ENCODE data around the gene CEP290. TPM values are rescaled to one million over a fixed set of nuclear protein-coding genes. Genes with fewer than 3 reads are reported as not detected.

The CEP290 gene
- total RNA-seq, 1 experiment from 2014 or later = 12.8 TPM

GRCh38 chr12:88111074-88111652, 30.7 kb downstream of the CEP290 start:
- no peaks in the 10 kb centered on the region for H3K9me3 ChIP-seq (ENCODE audit: control insufficient read depth, low read depth, low read length)
- Mint-ChIP-seq H3K36me3 (ENCODE audit: insufficient read depth in 1 of 3, low read depth in 3 of 3) (peaks cover 0 to 16% (median 14%) of the 10 kb centered on the region in 3 experiments; a peak in 4 of 7 replicates), H3K4me3 (no peak overlapping the region), H3K27ac (peak overlapping the region in 1 of 3 experiments; percentile 14; a peak in 1 of 7 replicates), H3K27me3 (ENCODE audit: low read depth) (no peaks in the 10 kb centered on the region), H3K4me1 (no peaks in the 10 kb centered on the region), H3K9me3 (no peaks in the 10 kb centered on the region)
- H3K79me2 ChIP-seq (ENCODE audit: insufficient read depth, low read length) = no peaks in the 10 kb centered on the region
- H3K4me2 ChIP-seq (ENCODE audit: insufficient read depth, insufficient read length, low read length) = no peak overlapping the region
- H2BK20ac ChIP-seq (ENCODE audit: low read depth, low read length, poor library complexity, severe bottlenecking) = no peak overlapping the region
- H3K23ac ChIP-seq (ENCODE audit: insufficient read length, low read depth, low read length) = no peak overlapping the region
- H3K14ac ChIP-seq (ENCODE audit: insufficient read depth, low read length) = no peak overlapping the region
- no peak overlapping the region for H3K18ac ChIP-seq (ENCODE audit: insufficient read length, low read depth, low read length)
- H2BK120ac ChIP-seq (ENCODE audit: low read depth, low read length, poor library complexity, severe bottlenecking) = no peak overlapping the region
- H2AK5ac ChIP-seq (ENCODE audit: insufficient read length, low read length) = no peak overlapping the region
- H3K9ac ChIP-seq (ENCODE audit: extremely low read depth, insufficient read length, low read length) = no peak overlapping the region
- H3K23me2 ChIP-seq (ENCODE audit: insufficient read length, low read depth, low read length, poor library complexity, severe bottlenecking) = no peaks in the 10 kb centered on the region
- no peaks in the 10 kb centered on the region for H3K27me3 ChIP-seq (ENCODE audit: insufficient read depth, low read length)
- TF ChIP-seq CTCF (conservative IDR thresholded peaks at IDR 0.05) = peak; percentile 68
- no peak overlapping the region for H4K91ac ChIP-seq (ENCODE audit: insufficient read length, low read depth, low read length)
- H3K27ac ChIP-seq (ENCODE audit: insufficient read length, low read depth, low read length) = no peak overlapping the region
- H2BK5ac ChIP-seq (ENCODE audit: insufficient read length, low read length) = no peak overlapping the region
- no peak overlapping the region for H2AFZ ChIP-seq (ENCODE audit: low read length)
- H3K79me1 ChIP-seq (ENCODE audit: insufficient read depth, low read depth, low read length, poor library complexity, severe bottlenecking) = no peaks in the 10 kb centered on the region
- H4K20me1 ChIP-seq (ENCODE audit: control insufficient read depth, insufficient read depth, insufficient read length) = no peaks in the 10 kb centered on the region
- no peak overlapping the region for H3K56ac ChIP-seq (ENCODE audit: insufficient read length, low read depth, low read length)
- H3T11ph ChIP-seq (ENCODE audit: low read length) = no peak overlapping the region
- WGBS (ENCODE audit: extremely low coverage, insufficient read length, low lambda C conversion rate) = no CpG with 5 or more reads among the region's 1 CpG
- no peak overlapping the region for H2BK12ac ChIP-seq (ENCODE audit: insufficient read length, low read depth, low read length)
- no peak overlapping the region for H4K5ac ChIP-seq (ENCODE audit: insufficient read length, low read depth, low read length)
- H3K4ac ChIP-seq (ENCODE audit: low read depth, low read length) = no peak overlapping the region
- H3K4me1 ChIP-seq (ENCODE audit: insufficient read depth, low read length) = no peaks in the 10 kb centered on the region
- no peak for DNase-seq
- no peak overlapping the region for H2BK15ac ChIP-seq (ENCODE audit: low read depth, low read length)
- H4K8ac ChIP-seq (replicated peaks; ENCODE audit: insufficient read length, low read depth, low read length) = no peak overlapping the region

Data from H9 (cell line).